ENCODE results near the gene ZNF425.
"Not testable (repeated sequence)": the region's sequence is repeated elsewhere in the genome, so short reads cannot be mapped to it uniquely, and the experiment has no call there.

Gene ZNF425

DNA sequence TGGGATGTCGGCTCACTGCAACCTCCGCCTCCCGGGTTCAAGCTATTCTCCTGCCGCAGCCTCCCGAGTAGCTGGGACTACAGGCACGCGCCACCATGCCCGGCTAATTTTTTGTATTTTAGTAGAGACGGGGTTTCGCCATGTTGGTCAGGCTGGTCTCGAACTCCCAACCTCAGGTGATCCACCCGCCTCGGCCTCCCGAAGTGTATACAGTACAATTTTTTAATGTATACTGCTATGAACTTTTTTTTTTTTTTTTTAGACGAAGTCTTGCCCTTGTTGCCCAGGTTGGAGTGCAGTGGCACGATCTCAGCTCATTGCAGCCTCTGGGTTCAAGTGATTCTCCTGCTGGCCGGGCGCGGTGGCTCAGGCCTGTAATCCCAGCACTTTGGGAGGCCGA lies 33.9 kb downstream of the ZNF425 start:
- H3K27ac ChIP-seq (ENCODE audit: low read depth, low read length); H3K9me3 ChIP-seq (ENCODE audit: control insufficient read depth, insufficient read depth, low read depth, low read length); H3K9ac ChIP-seq (ENCODE audit: low read length); H3K27me3 ChIP-seq (ENCODE audit: control insufficient read depth, insufficient read depth, low read length); H3K4me3 ChIP-seq (ENCODE audit: low read depth, low read length): not testable (repeated sequence)
- H3K36me3 ChIP-seq (ENCODE audit: control insufficient read depth, insufficient read depth, low read length): peaks cover 11% of the 10 kb centered on the region; the same call in 1 of the 2 replicates
- H3K4me1 ChIP-seq (ENCODE audit: control insufficient read depth, insufficient read depth, low read length): peaks cover 15% of the 10 kb centered on the region

- peak within 1 kb of the TSS; percentile 98 for H3K9ac ChIP-seq (ENCODE audit: low read length)
- H3K27me3 ChIP-seq (ENCODE audit: control insufficient read depth, insufficient read depth, low read length): no peaks in the 10 kb centered on the region
Measured at GRCh38 chr7:149090397-149091195, 35.5 kb downstream of the ZNF425 start, which contains the start of gene ZNF786. Gene ZNF786, minus strand, starts transcription at chr7:149090718. Its CDS starts 78 bp downstream, at chr7:149090640.

GRCh38 chr7:149087376-149087775 lies 38.7 kb downstream of the ZNF425 start:
- Histone ChIP-seq H3K9ac (ENCODE audit: low read length) (no peak overlapping the region), H3K4me1 (ENCODE audit: control insufficient read depth, insufficient read depth, low read length) (peaks cover 3% of the 10 kb centered on the region; the same call in 1 of the 2 replicates), H3K36me3 (ENCODE audit: control insufficient read depth, insufficient read depth, low read length) (peaks cover 18% of the 10 kb centered on the region), H3K4me3 (ENCODE audit: low read depth, low read length) (no peak overlapping the region), H3K27ac (ENCODE audit: low read depth, low read length) (no peak overlapping the region), H3K9me3 (ENCODE audit: control insufficient read depth, insufficient read depth, low read depth, low read length) (peaks cover 26% of the 10 kb centered on the region), H3K27me3 (ENCODE audit: control insufficient read depth, insufficient read depth, low read length) (no peaks in the 10 kb centered on the region)

More at GRCh38 chr7:149090397-149091195, 35.5 kb downstream of the ZNF425 start, which contains the start of gene ZNF786:
- Histone ChIP-seq H3K9me3 (ENCODE audit: control insufficient read depth, insufficient read depth, low read depth, low read length) (peaks cover 12% of the 10 kb centered on the region), H3K4me1 (ENCODE audit: control insufficient read depth, insufficient read depth, low read length) (peaks cover 10% of the 10 kb centered on the region; the same call in 1 of the 2 replicates), H3K27ac (ENCODE audit: low read depth, low read length) (peak within 1 kb of the TSS; percentile 94), H3K4me3 (ENCODE audit: low read depth, low read length) (peak within 1 kb of the TSS; percentile 98), H3K36me3 (ENCODE audit: control insufficient read depth, insufficient read depth, low read length) (peaks cover 14% of the 10 kb centered on the region; the same call in 1 of the 2 replicates)

- H3K4me1 ChIP-seq (ENCODE audit: control insufficient read depth, insufficient read depth, low read length): no peaks in the 10 kb centered on the region
- H3K4me3 ChIP-seq (ENCODE audit: low read depth, low read length): no peak overlapping the region
- H3K9ac ChIP-seq (ENCODE audit: low read length): no peak overlapping the region
- no peaks in the 10 kb centered on the region for H3K27me3 ChIP-seq (ENCODE audit: control insufficient read depth, insufficient read depth, low read length)
- no peak overlapping the region for H3K27ac ChIP-seq (ENCODE audit: low read depth, low read length)
- H3K36me3 ChIP-seq (ENCODE audit: control insufficient read depth, insufficient read depth, low read length): peaks cover 18% of the 10 kb centered on the region
- peaks cover 26% of the 10 kb centered on the region for H3K9me3 ChIP-seq (ENCODE audit: control insufficient read depth, insufficient read depth, low read depth, low read length)
Measured at GRCh38 chr7:149085866-149086265, 40.3 kb downstream of the ZNF425 start.

GRCh38 chr7:149084407-149084806 lies 41.7 kb downstream of the ZNF425 start:
- Histone ChIP-seq H3K9me3 (ENCODE audit: control insufficient read depth, insufficient read depth, low read depth, low read length) (peaks cover 26% of the 10 kb centered on the region), H3K27me3 (ENCODE audit: control insufficient read depth, insufficient read depth, low read length) (no peaks in the 10 kb centered on the region), H3K9ac (ENCODE audit: low read length) (no peak overlapping the region), H3K4me3 (ENCODE audit: low read depth, low read length) (no peak overlapping the region), H3K27ac (ENCODE audit: low read depth, low read length) (no peak overlapping the region), H3K36me3 (ENCODE audit: control insufficient read depth, insufficient read depth, low read length) (peaks cover 28% of the 10 kb centered on the region), H3K4me1 (ENCODE audit: control insufficient read depth, insufficient read depth, low read length) (no peaks in the 10 kb centered on the region)

DNA sequence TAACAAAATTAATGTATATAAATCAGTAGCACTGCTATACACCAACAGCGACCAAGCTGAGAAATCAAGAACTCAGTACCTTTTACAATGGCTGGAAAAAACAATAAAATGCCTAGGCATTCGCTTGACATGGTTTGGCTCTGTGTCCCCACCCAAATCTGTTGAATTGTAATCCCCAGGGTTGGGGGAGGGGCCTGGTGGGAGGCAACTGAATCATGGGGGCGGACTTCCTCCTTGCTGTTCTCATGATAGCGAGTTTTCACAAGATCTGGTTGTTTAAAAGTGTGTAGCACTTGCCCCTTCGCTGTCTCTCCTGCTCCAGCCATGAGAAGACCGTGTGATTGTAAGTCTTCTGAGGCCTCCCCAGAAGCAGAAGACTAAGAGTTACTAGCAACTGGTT lies 44.2 kb downstream of the ZNF425 start:
- Histone ChIP-seq H3K9me3 (ENCODE audit: control insufficient read depth, insufficient read depth, low read depth, low read length) (peaks cover 22% of the 10 kb centered on the region), H3K27ac (ENCODE audit: low read depth, low read length) (no peak overlapping the region), H3K27me3 (ENCODE audit: control insufficient read depth, insufficient read depth, low read length) (no peaks in the 10 kb centered on the region), H3K36me3 (ENCODE audit: control insufficient read depth, insufficient read depth, low read length) (peaks cover 19% of the 10 kb centered on the region), H3K4me1 (ENCODE audit: control insufficient read depth, insufficient read depth, low read length) (no peaks in the 10 kb centered on the region), H3K4me3 (ENCODE audit: low read depth, low read length) (no peak overlapping the region), H3K9ac (ENCODE audit: low read length) (no peak overlapping the region)

- H3K36me3 ChIP-seq (ENCODE audit: control insufficient read depth, insufficient read depth, low read length): peaks cover 31% of the 10 kb centered on the region
- no peak overlapping the region for H3K4me3 ChIP-seq (ENCODE audit: low read depth, low read length)
- no peak overlapping the region for H3K9ac ChIP-seq (ENCODE audit: low read length)
- H3K27me3 ChIP-seq (ENCODE audit: control insufficient read depth, insufficient read depth, low read length): no peaks in the 10 kb centered on the region
- H3K27ac ChIP-seq (ENCODE audit: low read depth, low read length): no peak overlapping the region
- H3K4me1 ChIP-seq (ENCODE audit: control insufficient read depth, insufficient read depth, low read length): no peaks in the 10 kb centered on the region
- no peaks in the 10 kb centered on the region for H3K9me3 ChIP-seq (ENCODE audit: control insufficient read depth, insufficient read depth, low read depth, low read length)
Measured at GRCh38 chr7:149077594-149077993, 48.5 kb downstream of the ZNF425 start.

- no peak overlapping the region for H3K4me3 ChIP-seq (ENCODE audit: low read depth, low read length)
- H3K9me3 ChIP-seq (ENCODE audit: control insufficient read depth, insufficient read depth, low read depth, low read length): no peaks in the 10 kb centered on the region
- peaks cover 8% of the 10 kb centered on the region; the same call in 1 of the 2 replicates for H3K4me1 ChIP-seq (ENCODE audit: control insufficient read depth, insufficient read depth, low read length)
- no peak overlapping the region for H3K9ac ChIP-seq (ENCODE audit: low read length)
- H3K27me3 ChIP-seq (ENCODE audit: control insufficient read depth, insufficient read depth, low read length): no peaks in the 10 kb centered on the region
- no peak overlapping the region for H3K27ac ChIP-seq (ENCODE audit: low read depth, low read length)
- peaks cover 48% of the 10 kb centered on the region for H3K36me3 ChIP-seq (ENCODE audit: control insufficient read depth, insufficient read depth, low read length)
Measured at GRCh38 chr7:149075286-149075685, 50.8 kb downstream of the ZNF425 start.

- Histone ChIP-seq H3K9me3 (ENCODE audit: control insufficient read depth, insufficient read depth, low read depth, low read length) (no peaks in the 10 kb centered on the region), H3K36me3 (ENCODE audit: control insufficient read depth, insufficient read depth, low read length) (peaks cover 52% of the 10 kb centered on the region), H3K27me3 (ENCODE audit: control insufficient read depth, insufficient read depth, low read length) (no peaks in the 10 kb centered on the region), H3K4me1 (ENCODE audit: control insufficient read depth, insufficient read depth, low read length) (peaks cover 8% of the 10 kb centered on the region; the same call in 1 of the 2 replicates), H3K27ac (ENCODE audit: low read depth, low read length) (no peak overlapping the region), H3K4me3 (ENCODE audit: low read depth, low read length) (no peak overlapping the region), H3K9ac (ENCODE audit: low read length) (no peak overlapping the region)
Measured at GRCh38 chr7:149074116-149074885, 51.8 kb downstream of the ZNF425 start.

- Histone ChIP-seq H3K9ac (ENCODE audit: low read length) (no peak overlapping the region), H3K4me3 (ENCODE audit: low read depth, low read length) (no peak overlapping the region), H3K4me1 (ENCODE audit: control insufficient read depth, insufficient read depth, low read length) (peaks cover 8% of the 10 kb centered on the region; the same call in 1 of the 2 replicates), H3K36me3 (ENCODE audit: control insufficient read depth, insufficient read depth, low read length) (peaks cover 58% of the 10 kb centered on the region), H3K27me3 (ENCODE audit: control insufficient read depth, insufficient read depth, low read length) (no peaks in the 10 kb centered on the region), H3K27ac (ENCODE audit: low read depth, low read length) (peak overlapping the region; percentile 61), H3K9me3 (ENCODE audit: control insufficient read depth, insufficient read depth, low read depth, low read length) (no peaks in the 10 kb centered on the region)
Measured at GRCh38 chr7:149072438-149072775, 53.7 kb downstream of the ZNF425 start.
